Upper lobe of right lung (tissue), 1 donor: ENCODE measurements around the gene PLD5. TPM values are rescaled to one million over a fixed set of nuclear protein-coding genes. Genes with fewer than 3 reads are reported as not detected.
"Not testable (repeated sequence)": the region's sequence is repeated elsewhere in the genome, so short reads cannot be mapped to it uniquely, and the experiment has no call there.

Experiments
- ATAC-seq: fragments of 200-7000 bp; cut with Tn5 transposase; one replicate; pipeline ENCODE4 v1.9.1; 2020; ENCODE audit warnings: mild to moderate bottlenecking, moderate library complexity
- DNase-seq: peaks from one replicate; pipeline ENCODE4 v3.0.0-alpha.2; 2020
- H3K27ac ChIP-seq: fragments of 200-600 bp; one replicate; pipeline ENCODE4 v1.8.0; 2022
- H3K27me3 ChIP-seq: fragments of 200-600 bp; one replicate; pipeline ENCODE4 v1.8.0; 2022; ENCODE audit warnings: mild to moderate bottlenecking
- H3K36me3 ChIP-seq: fragments of 200-600 bp; one replicate; pipeline ENCODE4 v1.8.0; 2022
- H3K4me1 ChIP-seq: fragments of 200-600 bp; one replicate; pipeline ENCODE4 v1.8.0; 2022
- H3K4me3 ChIP-seq: fragments of 200-600 bp; one replicate; pipeline ENCODE4 v1.8.0; 2022; ENCODE audit warnings: mild to moderate bottlenecking
- H3K9me3 ChIP-seq: fragments of 200-600 bp; one replicate; pipeline ENCODE4 v1.8.0; 2022
- intact Hi-C: fragments of 100-400 bp; cut with DNase I; formaldehyde crosslinking; loops from one replicate; pipeline ENCODE4 v1.11.0; 2022
- total RNA-seq: library from RNA; stranded (reverse); fragmentation: NEBNext Ultra II Directional; extraction: Animal tissue kit (Norgen Biotek cat#: 25700); gene quantifications from one replicate; pipeline ENCODE4 v1.2.1, GENCODE V29; 2021
- TF ChIP-seq, protein P1 (sequence below): fragments of 200-600 bp; IDR thresholded peaks from one replicate; pipeline ENCODE4 v1.8.0; 2022; ENCODE audit warnings: antibody characterized with exemption
- donor health status: DM: no; HTN: yes; CAD: no; lungs with severe emphysema.

The PLD5 gene
- total RNA-seq, 1 donor from 2014 or later: 0.87 TPM

DNA sequence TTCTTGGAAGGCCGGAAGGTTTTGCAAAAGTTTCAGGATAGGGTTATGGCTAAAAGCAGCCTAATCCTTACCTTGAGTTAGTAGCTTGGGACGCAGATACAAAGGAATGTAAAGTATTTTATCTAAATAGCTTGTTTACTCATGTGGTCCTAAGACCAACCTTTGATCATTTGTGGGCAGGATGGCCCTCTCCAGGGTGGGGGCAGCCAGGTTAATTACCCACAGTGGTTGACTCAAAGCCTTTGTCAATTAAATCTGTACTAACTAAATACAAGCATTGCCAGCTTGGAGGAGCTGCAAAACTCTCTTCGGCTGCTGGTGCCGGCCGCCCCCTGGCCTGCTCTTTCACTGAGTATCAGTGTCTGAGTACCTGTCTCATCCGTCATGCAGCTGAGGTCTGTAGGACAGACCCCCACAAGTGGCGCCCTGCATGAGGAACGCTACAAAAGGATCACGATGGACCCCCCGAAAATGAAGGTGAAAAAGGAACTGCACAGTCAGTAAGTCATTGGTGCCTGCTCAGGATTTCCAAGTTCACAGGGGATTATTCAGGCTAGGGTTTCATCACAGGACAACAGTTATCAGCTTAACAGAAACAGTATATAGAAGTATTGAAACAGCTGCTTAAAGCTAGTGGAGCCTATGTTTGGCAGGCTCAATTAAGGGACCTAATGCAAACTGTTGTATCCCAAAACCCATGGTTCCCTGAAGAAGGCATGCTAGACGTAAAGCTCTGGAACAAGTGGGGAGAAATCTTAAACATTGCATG is 313.1 kb downstream of the PLD5 start:
- H3K36me3 ChIP-seq: no peaks in the 10 kb centered on the region
- intact Hi-C loops: no loop called here
- H3K27me3 ChIP-seq: no peaks in the 10 kb centered on the region
- TF ChIP-seq, protein P1, sequence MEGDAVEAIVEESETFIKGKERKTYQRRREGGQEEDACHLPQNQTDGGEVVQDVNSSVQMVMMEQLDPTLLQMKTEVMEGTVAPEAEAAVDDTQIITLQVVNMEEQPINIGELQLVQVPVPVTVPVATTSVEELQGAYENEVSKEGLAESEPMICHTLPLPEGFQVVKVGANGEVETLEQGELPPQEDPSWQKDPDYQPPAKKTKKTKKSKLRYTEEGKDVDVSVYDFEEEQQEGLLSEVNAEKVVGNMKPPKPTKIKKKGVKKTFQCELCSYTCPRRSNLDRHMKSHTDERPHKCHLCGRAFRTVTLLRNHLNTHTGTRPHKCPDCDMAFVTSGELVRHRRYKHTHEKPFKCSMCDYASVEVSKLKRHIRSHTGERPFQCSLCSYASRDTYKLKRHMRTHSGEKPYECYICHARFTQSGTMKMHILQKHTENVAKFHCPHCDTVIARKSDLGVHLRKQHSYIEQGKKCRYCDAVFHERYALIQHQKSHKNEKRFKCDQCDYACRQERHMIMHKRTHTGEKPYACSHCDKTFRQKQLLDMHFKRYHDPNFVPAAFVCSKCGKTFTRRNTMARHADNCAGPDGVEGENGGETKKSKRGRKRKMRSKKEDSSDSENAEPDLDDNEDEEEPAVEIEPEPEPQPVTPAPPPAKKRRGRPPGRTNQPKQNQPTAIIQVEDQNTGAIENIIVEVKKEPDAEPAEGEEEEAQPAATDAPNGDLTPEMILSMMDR: no peak
- no peak overlapping the region for H3K4me3 ChIP-seq
- no peaks in the 10 kb centered on the region for H3K4me1 ChIP-seq
- ATAC-seq: no peak
- H3K9me3 ChIP-seq: peaks cover 1% of the 10 kb centered on the region
- H3K27ac ChIP-seq: no peak overlapping the region
- DNase-seq: no peak

DNA sequence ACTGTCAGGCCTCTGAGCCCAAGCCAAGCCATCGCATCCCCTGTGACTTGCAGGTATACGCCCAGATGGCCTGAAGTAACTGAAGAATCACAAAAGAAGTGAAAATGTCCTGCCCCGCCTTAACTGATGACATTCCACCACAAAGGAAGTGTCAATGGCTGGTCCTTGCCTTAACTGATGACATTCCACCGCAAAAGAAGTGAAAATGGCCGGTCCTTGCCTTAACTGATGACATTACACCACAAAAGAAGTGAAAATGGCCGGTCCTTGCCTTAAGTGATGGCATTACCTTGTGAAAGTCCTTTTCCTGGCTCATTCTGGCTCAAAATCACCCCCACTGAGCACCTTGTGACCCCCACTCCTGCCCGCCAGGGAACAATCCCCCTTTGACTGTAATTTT is 314.2 kb downstream of the PLD5 start:
- H3K36me3 ChIP-seq, H3K27ac ChIP-seq, DNase-seq: not testable (repeated sequence)

DNA sequence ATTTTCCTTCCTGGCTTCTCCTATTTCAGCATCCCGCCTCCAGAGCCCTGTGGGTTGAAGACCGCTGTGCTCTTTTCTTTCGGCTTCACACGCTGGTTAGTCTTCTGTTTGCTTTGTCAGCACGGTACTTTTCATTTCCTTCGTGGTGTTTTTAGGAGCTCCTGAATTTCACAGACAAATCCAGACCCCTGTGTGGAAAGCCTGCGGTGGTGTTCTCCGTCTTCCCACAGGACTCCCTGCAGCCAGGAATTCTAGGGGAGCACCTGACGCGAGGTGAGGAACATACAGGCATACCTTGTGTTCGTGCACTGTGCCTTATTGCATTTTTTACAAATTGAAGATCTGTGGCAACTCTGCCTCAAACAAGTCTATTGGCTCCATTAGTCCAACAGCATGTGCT is 315.4 kb downstream of the PLD5 start:
- intact Hi-C loops: no loop called here
- Histone ChIP-seq H3K4me1 (no peaks in the 10 kb centered on the region), H3K36me3 (no peaks in the 10 kb centered on the region), H3K27me3 (no peaks in the 10 kb centered on the region), H3K9me3 (no peaks in the 10 kb centered on the region), H3K4me3 (no peak overlapping the region), H3K27ac (no peak overlapping the region)
- TF ChIP-seq, protein P1: no peak
- no peak for ATAC-seq
- DNase-seq: no peak

More for the DNA sequence above, 314.2 kb downstream of the PLD5 start:
- H3K9me3 ChIP-seq, H3K27me3 ChIP-seq, ATAC-seq, intact Hi-C loops, H3K4me1 ChIP-seq, H3K4me3 ChIP-seq: not testable (repeated sequence)

DNA sequence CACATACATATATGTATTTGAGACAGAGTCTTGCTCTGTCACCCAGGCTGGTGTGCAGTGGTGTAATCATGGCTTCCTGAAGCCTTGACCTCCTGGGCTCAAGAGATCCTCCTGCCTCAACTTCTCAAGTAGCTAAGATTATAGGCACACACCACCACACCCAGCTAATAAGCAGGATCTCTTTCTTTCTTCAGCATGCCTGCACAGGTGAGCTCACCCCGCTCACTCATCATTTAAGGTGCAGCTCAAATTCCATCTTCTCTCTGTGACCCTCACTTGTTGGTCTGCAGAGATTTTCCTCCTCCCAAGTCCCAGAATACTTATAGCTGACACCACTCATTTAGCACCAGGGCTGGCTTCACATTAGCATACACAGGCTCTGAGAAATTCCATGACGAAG is 316.5 kb downstream of the PLD5 start:
- Histone ChIP-seq H3K36me3 (no peaks in the 10 kb centered on the region), H3K27ac (no peak overlapping the region), H3K4me1 (no peaks in the 10 kb centered on the region), H3K9me3 (no peaks in the 10 kb centered on the region), H3K4me3 (no peak overlapping the region), H3K27me3 (no peaks in the 10 kb centered on the region)
- DNase-seq: no peak
- intact Hi-C loops: no loop called here
- no peak for ATAC-seq
- TF ChIP-seq, protein P1: no peak

DNA sequence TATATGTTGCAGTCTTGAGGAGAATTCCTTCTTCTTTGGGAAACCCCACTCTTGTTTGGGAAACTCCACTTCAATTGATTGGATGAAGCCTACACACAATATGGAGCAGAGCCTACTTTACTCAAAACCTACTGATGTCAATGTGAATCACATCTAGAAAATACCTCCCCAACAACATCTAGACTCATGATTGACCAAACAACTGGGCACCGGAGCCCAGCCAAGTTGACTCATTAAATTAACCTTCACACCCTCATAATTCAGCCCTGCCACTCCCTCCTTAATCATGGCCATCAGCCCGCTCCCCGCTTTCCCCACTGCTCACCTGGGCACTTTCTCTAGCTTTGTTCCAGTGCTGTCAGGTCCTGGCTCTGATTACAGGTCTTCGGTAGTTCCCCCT is 317.5 kb downstream of the PLD5 start:
- no peak for DNase-seq
- H3K4me3 ChIP-seq: no peak overlapping the region
- no peaks in the 10 kb centered on the region for H3K27me3 ChIP-seq
- H3K4me1 ChIP-seq: no peaks in the 10 kb centered on the region
- no peaks in the 10 kb centered on the region for H3K9me3 ChIP-seq
- TF ChIP-seq, protein P1: no peak
- intact Hi-C loops: no loop called here
- ATAC-seq: no peak
- no peak overlapping the region for H3K27ac ChIP-seq
- no peaks in the 10 kb centered on the region for H3K36me3 ChIP-seq

DNA sequence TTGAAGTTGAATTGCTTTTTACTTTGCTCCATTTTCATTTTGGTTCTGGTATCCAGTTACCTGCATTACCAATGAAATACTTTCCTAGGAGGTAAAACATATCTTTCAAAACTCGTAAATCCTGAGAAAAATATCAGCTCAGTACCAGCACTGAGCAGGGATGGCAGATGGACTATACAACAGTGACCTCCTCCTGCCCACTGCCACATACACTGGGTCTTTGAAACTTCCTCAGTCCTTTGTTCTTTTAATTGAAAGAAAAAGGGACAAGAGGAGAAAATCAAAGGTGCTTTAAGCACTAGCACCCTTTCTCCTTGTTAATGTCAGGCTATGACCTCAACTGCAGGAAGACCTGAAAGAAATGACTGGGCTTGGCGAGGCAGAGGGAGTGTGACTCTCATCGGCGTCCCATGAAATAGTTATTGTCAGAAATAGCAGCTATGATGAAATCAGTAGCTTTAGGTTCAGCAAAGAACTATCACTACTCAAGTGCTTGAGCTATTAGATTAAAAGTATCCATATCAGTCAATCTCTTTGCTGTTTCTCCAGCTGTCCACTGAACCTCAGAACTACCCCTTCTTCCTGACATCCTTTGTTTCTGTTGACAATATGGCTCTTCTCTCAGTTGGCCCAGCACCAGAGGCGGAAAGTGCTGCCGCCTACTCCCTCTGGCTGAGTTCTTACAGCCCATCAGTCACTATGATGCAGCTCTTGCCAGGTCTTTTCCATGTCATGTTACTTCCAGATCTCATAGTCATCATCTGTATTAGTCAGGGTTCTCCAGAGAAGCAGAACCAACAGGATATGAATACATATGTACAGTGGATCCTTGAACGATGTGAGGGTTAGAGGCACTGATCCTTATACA is 318.6 kb downstream of the PLD5 start:
- H3K4me1 ChIP-seq: no peaks in the 10 kb centered on the region
- ATAC-seq: no peak
- TF ChIP-seq, protein P1: no peak

More for the DNA sequence above, 318.6 kb downstream of the PLD5 start:
- no peaks in the 10 kb centered on the region for H3K27me3 ChIP-seq
- H3K4me3 ChIP-seq: no peak overlapping the region
- no peak overlapping the region for H3K27ac ChIP-seq
- intact Hi-C loops: no loop called here
- no peak for DNase-seq
- H3K9me3 ChIP-seq: no peaks in the 10 kb centered on the region
- H3K36me3 ChIP-seq: no peaks in the 10 kb centered on the region
